ENCODE results near the gene MPL. TPM values are rescaled to one million over a fixed set of nuclear protein-coding genes. Genes with fewer than 3 reads are reported as not detected.

MPL gene
- total RNA-seq, 2 experiments from 2014 or later: not detected

DNA sequence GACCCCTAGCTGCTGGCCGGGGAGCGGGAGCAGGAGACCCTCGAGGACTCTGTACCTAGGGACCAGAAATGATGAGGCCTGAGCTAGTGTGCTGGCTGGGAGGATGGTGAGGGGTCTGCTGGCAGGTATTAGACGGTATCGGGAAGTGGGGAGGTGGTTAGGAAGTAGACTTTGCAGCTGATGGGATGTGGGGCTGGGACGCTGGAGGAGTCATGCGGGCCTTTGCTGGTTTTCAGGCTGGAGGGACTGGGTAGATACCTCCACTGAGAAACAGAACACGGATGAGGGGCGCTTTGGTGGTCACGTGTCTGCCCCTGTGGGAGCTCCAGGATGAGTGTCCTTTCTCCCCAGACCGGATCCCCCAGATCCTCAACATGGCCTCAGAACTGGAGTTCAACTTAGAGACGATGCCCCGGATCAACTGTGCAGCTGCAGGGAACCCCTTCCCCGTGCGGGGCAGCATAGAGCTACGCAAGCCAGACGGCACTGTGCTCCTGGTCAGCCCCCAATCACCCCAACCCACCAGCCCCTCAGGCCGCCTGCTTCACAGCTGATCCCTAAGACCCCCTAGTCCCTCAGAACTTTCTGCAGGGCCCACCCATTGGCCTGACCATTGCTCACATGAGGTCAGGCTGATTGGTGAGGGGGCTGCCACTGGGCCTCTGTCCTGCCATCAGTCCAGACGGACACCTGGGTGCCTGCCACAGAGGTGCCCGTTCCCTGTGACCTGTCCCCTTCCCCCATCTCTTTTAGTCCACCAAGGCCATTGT is 28.8 kb upstream of the MPL start:
- no peak overlapping the region for H3K27ac ChIP-seq (ENCODE audit: low read depth in 1 of 2, low read length in 2 of 2)
- H3K4me1 ChIP-seq (ENCODE audit: insufficient read depth, low read length): no peaks in the 10 kb centered on the region
- TF ChIP-seq, protein P1, sequence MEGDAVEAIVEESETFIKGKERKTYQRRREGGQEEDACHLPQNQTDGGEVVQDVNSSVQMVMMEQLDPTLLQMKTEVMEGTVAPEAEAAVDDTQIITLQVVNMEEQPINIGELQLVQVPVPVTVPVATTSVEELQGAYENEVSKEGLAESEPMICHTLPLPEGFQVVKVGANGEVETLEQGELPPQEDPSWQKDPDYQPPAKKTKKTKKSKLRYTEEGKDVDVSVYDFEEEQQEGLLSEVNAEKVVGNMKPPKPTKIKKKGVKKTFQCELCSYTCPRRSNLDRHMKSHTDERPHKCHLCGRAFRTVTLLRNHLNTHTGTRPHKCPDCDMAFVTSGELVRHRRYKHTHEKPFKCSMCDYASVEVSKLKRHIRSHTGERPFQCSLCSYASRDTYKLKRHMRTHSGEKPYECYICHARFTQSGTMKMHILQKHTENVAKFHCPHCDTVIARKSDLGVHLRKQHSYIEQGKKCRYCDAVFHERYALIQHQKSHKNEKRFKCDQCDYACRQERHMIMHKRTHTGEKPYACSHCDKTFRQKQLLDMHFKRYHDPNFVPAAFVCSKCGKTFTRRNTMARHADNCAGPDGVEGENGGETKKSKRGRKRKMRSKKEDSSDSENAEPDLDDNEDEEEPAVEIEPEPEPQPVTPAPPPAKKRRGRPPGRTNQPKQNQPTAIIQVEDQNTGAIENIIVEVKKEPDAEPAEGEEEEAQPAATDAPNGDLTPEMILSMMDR (IDR thresholded peaks at IDR 0.05): no peak
- Mint-ChIP-seq H3K4me3 (no peak overlapping the region), H3K27ac (no peak overlapping the region), H3K9me3 (no peaks in the 10 kb centered on the region), H3K27me3 (no peaks in the 10 kb centered on the region), H3K4me1 (ENCODE audit: low read depth) (no peaks in the 10 kb centered on the region), H3K36me3 (ENCODE audit: low read depth) (no peaks in the 10 kb centered on the region)
- intact Hi-C loops (cut with DNase I, micrococcal nuclease): no loop called here
- POLR2A ChIA-PET: no interaction called here
- H3K36me3 ChIP-seq (ENCODE audit: insufficient read depth, low read length): no peaks in the 10 kb centered on the region
- no peak overlapping the region for H3K4me3 ChIP-seq (ENCODE audit: low read length)
- no peaks in the 10 kb centered on the region for H3K27me3 ChIP-seq (ENCODE audit: control insufficient read depth in 1 of 2, insufficient read depth in 2 of 2, low read length in 2 of 2)
- ATAC-seq (ENCODE audit: poor library complexity) (no peak), DNase-seq (no peak)
- H3K9me3 ChIP-seq (ENCODE audit: control insufficient read depth in 1 of 2, insufficient read depth in 1 of 2, low read length in 2 of 2): no peaks in the 10 kb centered on the region
- CTCF ChIA-PET: no interaction called here

DNA sequence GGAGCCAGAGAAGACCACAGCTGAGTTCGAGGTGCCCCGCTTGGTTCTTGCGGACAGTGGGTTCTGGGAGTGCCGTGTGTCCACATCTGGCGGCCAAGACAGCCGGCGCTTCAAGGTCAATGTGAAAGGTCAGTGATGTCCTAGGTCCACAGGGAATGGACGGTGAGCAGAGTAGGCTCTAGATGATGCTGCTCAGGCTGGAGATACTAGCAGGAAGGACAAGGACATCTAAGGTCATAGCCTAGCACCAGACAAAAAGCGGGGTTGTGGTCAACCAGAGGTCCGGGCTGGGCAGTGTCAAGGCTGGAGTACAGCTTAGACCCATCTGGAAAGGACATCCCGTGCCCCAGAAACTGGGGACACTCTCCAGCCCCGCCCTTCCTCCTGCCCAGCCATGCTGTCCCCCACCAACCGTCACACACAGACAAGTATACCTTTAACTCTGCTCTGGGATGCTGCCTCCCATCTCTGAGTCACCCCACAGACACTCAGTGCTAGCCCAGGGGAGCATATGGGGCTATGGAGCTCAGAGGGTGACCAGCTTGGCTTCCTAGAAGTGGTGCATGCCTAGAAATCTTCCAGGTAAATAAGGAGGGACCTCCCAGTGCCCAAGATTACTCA is 28.1 kb upstream of the MPL start:
- Histone ChIP-seq H3K4me1 (ENCODE audit: insufficient read depth, low read length) (no peaks in the 10 kb centered on the region), H3K36me3 (ENCODE audit: insufficient read depth, low read length) (no peaks in the 10 kb centered on the region), H3K27me3 (ENCODE audit: control insufficient read depth in 1 of 2, insufficient read depth in 2 of 2, low read length in 2 of 2) (no peaks in the 10 kb centered on the region), H3K4me3 (ENCODE audit: low read length) (no peak overlapping the region), H3K9me3 (ENCODE audit: control insufficient read depth in 1 of 2, insufficient read depth in 1 of 2, low read length in 2 of 2) (no peaks in the 10 kb centered on the region), H3K27ac (ENCODE audit: low read depth in 1 of 2, low read length in 2 of 2) (no peak overlapping the region)
- ChIA-PET POLR2A (no interaction called here), CTCF (no interaction called here)
- Mint-ChIP-seq H3K4me3 (no peak overlapping the region), H3K4me1 (ENCODE audit: low read depth) (no peaks in the 10 kb centered on the region), H3K36me3 (ENCODE audit: low read depth) (no peaks in the 10 kb centered on the region), H3K9me3 (no peaks in the 10 kb centered on the region), H3K27ac (no peak overlapping the region), H3K27me3 (no peaks in the 10 kb centered on the region)
- intact Hi-C loops (cut with DNase I, micrococcal nuclease): no loop called here
- DNase-seq (no peak), ATAC-seq (ENCODE audit: poor library complexity) (no peak)
- TF ChIP-seq, protein P1 (IDR thresholded peaks at IDR 0.05): no peak

- Mint-ChIP-seq H3K27me3 (no peaks in the 10 kb centered on the region), H3K4me3 (no peak overlapping the region), H3K9me3 (no peaks in the 10 kb centered on the region), H3K4me1 (ENCODE audit: low read depth) (no peaks in the 10 kb centered on the region), H3K27ac (no peak overlapping the region), H3K36me3 (ENCODE audit: low read depth) (no peaks in the 10 kb centered on the region)
- no peaks in the 10 kb centered on the region for H3K4me1 ChIP-seq (ENCODE audit: insufficient read depth, low read length)
- H3K36me3 ChIP-seq (ENCODE audit: insufficient read depth, low read length): no peaks in the 10 kb centered on the region
- TF ChIP-seq, protein P1 (IDR thresholded peaks at IDR 0.05): no peak
- H3K27me3 ChIP-seq (ENCODE audit: control insufficient read depth in 1 of 2, insufficient read depth in 2 of 2, low read length in 2 of 2): no peaks in the 10 kb centered on the region
- intact Hi-C loops (cut with DNase I, micrococcal nuclease): no loop called here
- H3K9me3 ChIP-seq (ENCODE audit: control insufficient read depth in 1 of 2, insufficient read depth in 1 of 2, low read length in 2 of 2): no peaks in the 10 kb centered on the region
- ChIA-PET POLR2A (no interaction called here), CTCF (no interaction called here)
- ATAC-seq (ENCODE audit: poor library complexity) (no peak), DNase-seq (no peak)
- no peak overlapping the region for H3K27ac ChIP-seq (ENCODE audit: low read depth in 1 of 2, low read length in 2 of 2)
- no peak overlapping the region for H3K4me3 ChIP-seq (ENCODE audit: low read length)
Measured at GRCh38 chr1:43311521-43311920, 26.1 kb upstream of the MPL start.
